ENCODE data around the gene MSI2.

Gene MSI2

DNA sequence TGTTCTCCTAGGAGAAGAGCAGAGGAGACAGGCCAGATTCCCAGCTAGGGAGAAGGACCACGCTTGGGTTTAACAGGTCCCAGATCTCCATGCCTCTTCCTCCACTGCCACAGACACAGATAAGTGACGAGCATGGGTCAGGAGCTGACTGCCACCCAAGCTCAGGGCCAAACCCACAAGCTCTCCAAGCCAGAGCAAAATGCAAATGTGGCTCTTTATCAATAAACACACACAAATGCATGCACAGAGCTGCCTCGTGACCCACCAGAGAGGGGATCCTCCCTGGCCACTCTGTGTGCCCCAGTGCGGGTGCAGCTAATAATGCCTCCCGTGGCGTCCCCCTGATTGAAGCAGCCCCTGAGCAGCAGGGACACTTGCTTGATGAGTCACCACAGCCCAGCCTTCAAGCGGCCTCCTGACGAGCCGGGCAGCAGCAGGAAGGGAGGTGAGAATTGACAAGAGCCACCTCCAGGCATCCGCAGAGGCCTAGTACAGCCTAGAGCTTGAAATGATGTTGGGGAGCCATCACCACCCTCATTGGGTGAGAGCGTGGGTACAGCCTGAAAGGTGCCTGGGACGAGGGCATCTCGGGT is 344.9 kb downstream of the MSI2 start:
- DNase-seq (ENCODE audit: extremely low read depth in 1 of 2, low read depth in 1 of 2) = no peak

DNA sequence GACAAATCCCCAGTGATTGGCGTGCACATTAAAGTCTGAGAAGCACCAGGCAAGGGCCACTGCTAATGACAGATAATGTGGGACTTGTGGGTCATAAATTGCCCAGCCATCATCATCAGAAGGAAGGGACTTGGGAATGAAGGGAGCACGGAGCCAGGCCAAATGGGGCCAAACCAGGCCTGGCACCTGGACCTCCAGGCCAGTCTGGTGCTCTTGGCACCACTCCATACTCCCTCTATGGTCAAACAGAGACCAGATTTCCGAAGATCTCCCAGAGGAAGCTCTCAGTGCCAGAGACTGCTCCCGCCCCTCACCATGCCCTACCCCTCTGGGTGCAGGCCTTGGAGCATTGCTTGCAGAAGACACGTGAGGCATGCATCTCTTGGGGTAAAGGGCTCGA is 346.6 kb downstream of the MSI2 start:
- no peak for DNase-seq (ENCODE audit: extremely low read depth in 1 of 2, low read depth in 1 of 2)

DNA sequence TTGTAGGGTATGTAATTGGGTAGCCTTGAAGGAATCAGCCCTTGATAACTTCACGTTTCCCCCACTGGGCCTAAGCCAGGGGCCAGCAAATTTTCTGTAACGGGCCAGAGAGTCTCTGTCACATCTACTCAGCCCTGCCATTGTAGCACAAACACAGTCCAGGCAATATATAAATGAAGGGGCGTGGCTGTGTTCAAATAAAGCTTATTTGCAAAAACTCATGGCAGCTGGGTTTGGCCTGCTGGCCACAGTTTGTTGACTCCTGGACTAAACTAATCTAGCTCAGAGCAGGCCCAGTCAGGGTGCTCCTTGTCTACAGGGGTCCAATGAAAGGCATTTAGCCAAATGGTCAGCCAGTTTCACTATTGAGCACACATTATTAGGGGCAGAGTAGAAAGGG is 347.2 kb downstream of the MSI2 start:
- DNase-seq (ENCODE audit: extremely low read depth in 1 of 2, low read depth in 1 of 2) = no peak

- peak; percentile 39 to 55 for DNase-seq (ENCODE audit: extremely low read depth in 1 of 2, low read depth in 1 of 2)
Measured at GRCh38 chr17:57603978-57604377, 347.7 kb downstream of the MSI2 start.

DNA sequence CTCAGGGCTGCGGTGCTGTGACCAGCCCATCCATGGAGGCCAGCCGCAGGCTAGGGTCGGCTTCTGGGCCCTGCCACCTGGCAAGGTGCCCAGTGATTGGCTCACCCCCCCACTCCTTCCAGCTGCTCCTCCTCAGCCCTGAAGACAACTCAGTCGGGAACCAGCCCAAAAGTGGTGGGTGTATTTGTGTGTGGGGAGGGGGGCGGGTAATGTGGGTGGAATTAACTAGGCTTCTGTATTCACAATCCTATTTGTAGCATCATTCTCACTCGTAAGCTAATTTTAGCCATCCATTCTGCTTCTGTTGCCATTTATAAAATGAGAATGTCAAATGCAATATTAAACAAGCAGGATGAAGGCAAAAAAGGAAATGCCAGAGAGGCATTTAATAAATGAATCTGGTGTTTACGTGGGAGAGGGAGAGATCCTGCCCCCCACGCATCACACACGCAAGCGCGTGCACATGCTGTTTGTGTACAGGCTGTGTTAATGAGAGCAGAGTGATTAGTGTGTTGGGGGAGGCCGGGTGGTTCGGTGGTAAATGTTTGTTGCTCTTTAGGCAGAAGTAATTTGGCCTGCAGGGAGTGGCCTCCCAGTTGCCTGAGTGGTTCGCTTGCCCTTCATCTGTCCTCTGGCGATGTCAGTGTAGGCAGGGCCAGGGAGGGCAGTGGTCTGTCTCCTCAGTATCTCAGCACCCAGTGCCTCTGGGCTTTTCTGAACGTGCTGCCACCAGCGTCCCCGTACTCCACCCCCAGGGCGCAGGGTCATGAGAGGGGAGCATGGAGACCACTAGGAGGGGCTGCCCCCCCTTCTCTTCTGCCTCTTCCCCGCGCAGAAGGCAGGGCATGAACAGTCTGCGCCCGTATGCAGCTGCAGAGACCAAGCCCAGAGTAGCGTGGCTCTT is 348.7 kb downstream of the MSI2 start:
- no peak for DNase-seq (ENCODE audit: extremely low read depth in 1 of 2, low read depth in 1 of 2)

GRCh38 chr17:57605675-57606105 is 349.4 kb downstream of the MSI2 start:
- no peak for DNase-seq (ENCODE audit: extremely low read depth in 1 of 2, low read depth in 1 of 2)

GRCh38 chr17:57606111-57606875 is 350.0 kb downstream of the MSI2 start:
- no peak for DNase-seq (ENCODE audit: extremely low read depth in 1 of 2, low read depth in 1 of 2)

DNA sequence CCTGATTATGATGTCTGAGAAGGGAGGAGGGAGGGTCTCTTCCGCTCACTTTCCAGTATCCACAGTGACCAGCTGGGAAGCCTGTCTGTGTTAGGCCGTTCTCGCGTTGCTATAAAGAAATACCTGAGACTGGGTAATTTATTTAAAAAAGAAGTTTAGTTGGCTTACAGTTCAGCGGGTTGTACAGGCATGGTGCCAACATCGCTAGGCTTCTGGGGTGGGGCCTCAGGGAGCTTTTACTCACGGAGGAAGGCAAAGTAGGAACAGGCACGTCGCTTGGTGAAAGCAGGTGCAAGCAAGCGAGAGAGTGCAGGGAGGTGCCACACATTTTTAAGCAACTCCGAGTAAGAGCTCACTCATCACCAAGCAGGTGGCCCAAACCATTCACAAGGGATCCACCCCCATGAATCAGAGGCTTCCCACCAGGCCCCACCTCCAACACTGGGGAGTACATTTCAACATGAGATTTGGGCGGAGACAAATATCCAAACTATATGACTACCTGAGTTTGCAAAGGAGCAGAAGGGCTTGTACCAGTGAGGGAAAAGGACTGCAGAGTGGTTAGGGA is 351.3 kb downstream of the MSI2 start:
- DNase-seq (ENCODE audit: extremely low read depth in 1 of 2, low read depth in 1 of 2) = no peak

DNA sequence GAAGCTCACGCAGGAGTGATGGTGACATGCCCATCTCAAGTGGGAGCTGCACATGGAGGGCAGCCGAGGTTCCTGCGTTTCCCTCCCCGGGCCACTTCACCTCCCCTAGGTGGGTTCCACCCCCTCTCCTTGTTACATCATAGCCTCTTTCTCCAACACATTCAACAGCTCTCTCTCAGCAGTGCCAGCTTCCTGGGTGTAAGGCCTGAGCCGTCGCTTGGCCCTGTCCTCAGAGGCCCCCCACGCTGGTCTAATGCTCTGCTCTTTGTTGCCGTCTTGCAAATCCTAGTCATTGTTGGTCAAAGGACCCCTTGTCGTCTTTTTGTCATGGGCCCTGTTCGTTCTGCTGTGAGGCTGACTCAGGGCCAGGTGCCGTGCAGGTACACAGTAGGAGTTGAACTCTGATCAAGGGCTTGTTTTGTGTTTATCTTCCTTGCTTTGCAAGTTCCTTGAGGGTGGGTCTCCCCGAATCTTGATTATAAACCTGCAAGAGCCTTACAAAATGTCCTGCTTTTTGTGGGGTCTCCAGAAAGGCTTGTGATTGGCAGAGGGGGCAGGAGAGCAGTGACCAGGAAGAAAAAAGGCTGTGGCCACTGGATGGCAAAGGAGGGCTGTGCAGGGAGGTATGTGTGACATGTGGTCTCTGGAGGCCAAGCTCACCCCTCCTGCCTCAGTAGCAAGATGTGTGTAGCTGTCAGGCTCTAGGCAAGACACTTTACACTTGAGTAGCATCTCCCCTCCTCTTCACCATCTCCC is 352.2 kb downstream of the MSI2 start:
- no peak for DNase-seq (ENCODE audit: extremely low read depth in 1 of 2, low read depth in 1 of 2)

DNA sequence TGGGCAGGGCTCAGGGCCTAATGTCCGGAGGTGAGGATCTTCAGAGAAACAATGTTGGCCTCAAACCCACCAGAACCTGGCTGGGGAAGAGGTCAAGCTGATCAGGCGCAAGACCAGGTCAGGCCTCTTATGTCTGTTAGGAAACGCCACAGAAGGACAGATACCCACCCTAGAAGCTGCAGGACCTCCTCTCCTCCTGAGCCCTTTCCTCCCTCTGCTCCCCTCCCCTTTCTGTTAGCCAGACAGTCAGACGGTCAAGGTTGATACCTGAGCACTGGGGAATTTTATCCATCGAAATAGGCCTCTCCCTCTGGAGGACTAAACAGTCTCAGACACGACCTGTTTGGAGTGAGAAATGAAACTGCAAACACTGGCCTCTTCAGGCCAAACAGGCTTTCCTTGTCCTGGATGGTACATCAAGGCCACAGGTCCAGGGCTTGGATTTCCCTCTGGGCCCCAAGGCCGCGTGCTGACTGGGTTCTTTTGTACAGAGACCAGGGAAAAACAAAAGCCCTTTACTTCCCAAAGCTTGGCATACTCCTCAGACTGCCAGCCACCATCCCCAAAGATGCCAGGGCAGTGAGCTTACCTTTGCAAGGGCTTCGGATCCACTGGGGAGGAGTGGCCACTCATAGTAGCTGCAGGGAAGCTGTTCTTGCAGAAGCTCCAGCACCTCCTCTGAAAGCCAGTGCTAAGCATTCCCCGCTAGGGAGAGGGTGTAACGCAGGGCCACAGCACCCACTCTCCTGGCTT is 353.0 kb downstream of the MSI2 start:
- no peak for DNase-seq (ENCODE audit: extremely low read depth in 1 of 2, low read depth in 1 of 2)

DNA sequence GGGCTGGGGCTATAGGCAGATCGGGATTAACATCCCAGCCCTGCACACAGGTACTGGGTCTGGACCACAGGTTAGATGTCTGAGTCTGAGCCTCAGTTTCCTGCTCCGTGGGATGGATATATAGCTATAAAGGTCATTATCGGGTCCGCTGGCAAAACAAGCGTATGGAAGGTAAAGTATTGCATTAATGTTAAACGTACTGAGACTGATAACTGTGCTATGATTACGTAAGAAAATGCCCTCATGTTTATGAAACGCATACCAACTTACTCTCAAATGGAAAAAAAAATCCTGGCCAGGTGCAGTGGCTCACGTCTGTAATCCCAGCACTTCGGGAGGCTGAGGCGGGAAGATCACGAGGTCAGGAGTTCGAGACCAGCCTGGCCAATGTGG is 353.6 kb downstream of the MSI2 start:
- no peak for DNase-seq (ENCODE audit: extremely low read depth in 1 of 2, low read depth in 1 of 2)

- DNase-seq (ENCODE audit: extremely low read depth in 1 of 2, low read depth in 1 of 2) = no peak
Measured at GRCh38 chr17:57612202-57613071, 356.1 kb downstream of the MSI2 start.

DNA sequence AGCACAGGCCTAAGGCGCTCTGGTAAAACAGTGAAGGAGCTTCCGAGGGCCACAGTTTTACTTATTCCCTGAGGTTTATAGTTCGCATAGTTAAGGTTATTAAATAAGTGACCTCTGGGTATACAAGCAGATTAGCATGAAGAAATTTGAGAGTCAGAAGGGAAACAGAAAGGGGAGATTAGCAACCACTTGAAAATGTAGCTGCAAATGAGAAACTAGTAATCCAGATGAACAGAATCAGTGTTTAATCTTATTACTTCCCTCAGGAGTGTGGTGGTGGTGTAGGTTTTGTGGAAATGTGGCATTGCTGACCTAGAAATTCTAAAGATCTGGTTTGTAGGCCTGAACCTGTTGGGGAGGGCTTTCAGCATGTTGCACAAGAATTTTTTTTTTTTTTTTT is 358.4 kb downstream of the MSI2 start:
- no peak for DNase-seq (ENCODE audit: extremely low read depth in 1 of 2, low read depth in 1 of 2)

DNA sequence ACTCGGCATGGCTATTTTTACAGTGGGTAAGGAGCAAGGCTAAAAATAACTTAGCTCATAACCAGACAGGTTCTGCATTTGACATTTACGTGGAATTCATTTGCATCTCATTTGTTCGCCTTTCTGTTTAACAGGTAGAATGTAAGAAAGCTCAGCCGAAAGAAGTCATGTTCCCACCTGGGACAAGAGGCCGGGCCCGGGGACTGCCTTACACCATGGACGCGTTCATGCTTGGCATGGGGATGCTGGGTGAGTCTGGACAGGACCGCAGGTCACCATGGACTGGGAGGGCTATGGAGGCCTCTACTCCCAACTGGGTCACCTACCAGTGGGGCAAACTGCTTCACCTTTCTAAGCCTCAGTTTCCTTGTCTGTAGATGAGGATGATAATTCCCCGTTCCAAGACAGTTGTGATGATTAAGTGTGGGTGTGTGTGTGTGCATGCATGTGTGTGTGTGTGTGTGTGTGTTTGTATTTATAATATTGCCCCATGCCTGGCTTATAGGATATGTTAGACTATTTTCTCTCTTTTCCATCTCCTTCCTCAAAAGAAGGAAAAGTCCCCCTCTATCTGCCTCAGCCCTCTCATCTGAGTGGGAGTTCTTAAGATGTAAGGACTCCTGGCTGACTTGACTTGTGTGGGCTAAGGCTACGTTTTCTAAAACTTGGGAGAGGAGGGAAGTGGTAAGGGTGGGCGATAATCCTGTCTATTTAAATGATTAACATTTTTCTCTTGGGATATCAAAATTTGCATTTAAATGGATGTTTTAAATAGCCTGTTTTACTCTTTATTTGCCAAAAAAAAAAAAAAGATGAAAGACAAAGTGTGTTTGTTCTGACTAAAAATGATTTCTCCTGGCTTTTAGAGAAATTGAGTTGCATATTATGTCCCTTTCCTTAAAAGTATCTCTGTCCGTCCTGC is 359.8 kb downstream of the MSI2 start:
- no peak for DNase-seq (ENCODE audit: extremely low read depth in 1 of 2, low read depth in 1 of 2)

DNA sequence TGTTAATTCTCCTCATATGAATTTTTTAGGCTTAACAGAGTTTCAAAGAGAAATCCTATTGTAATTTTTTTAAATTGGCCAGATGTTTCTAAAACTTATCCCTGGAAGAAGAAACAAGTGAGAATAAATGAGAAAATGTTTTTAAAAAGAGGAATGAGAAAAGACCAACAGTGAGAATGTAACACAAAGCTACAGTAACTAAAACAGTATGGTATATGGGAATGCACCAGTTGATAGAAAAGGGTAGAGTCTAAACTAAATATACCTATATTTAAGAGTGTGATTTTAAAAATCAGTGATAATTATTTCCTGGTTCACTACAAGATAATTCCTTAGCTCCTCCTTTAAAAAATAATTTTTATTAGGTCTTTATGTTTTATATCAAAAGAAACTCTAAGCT is 360.9 kb downstream of the MSI2 start:
- no peak for DNase-seq (ENCODE audit: extremely low read depth in 1 of 2, low read depth in 1 of 2)

- no peak for DNase-seq (ENCODE audit: extremely low read depth in 1 of 2, low read depth in 1 of 2)
Measured at GRCh38 chr17:57619061-57619937, 363.0 kb downstream of the MSI2 start.

GRCh38 chr17:57620576-57620975 is 364.3 kb downstream of the MSI2 start:
- DNase-seq (ENCODE audit: extremely low read depth in 1 of 2, low read depth in 1 of 2) = no peak
